CD4-positive, alpha-beta T cell treated with Interferon alpha-2 for 1 hour (primary cell): ENCODE measurements around the gene GRK6.
"Not testable (repeated sequence)": the region's sequence is repeated elsewhere in the genome, so short reads cannot be mapped to it uniquely, and the experiment has no call there.

Experiments
- DNase-seq, 2 donors: peaks; one replicate each; pipeline ENCODE4 v3.0.0-alpha.2; 2020 to 2022

Gene GRK6

GRCh38 chr5:177399997-177400868, 26.2 kb upstream of the GRK6 start, which contains the start of gene PFN3:
Gene PFN3 (minus strand): TSS chr5:177400661. CDS start chr5:177400576, 85 bp downstream.
- no peak for DNase-seq

- peak; percentile 67 to 78 for DNase-seq
Measured at GRCh38 chr5:177402271-177403043, 24.0 kb upstream of the GRK6 start.

GRCh38 chr5:177403102-177403791, 23.2 kb upstream of the GRK6 start:
- DNase-seq = peak; percentile 44 to 69

GRCh38 chr5:177403792-177404640, 22.5 kb upstream of the GRK6 start:
- peak; percentile 88 to 91 for DNase-seq

- no peak for DNase-seq
Measured at GRCh38 chr5:177404641-177405179, 21.8 kb upstream of the GRK6 start.

- DNase-seq = no peak
Measured at GRCh38 chr5:177405312-177405711, 21.2 kb upstream of the GRK6 start.

- DNase-seq = peak; percentile 22 to 65
Measured at GRCh38 chr5:177405805-177406204, 20.7 kb upstream of the GRK6 start.

GRCh38 chr5:177409043-177409801, 17.3 kb upstream of the GRK6 start, which contains the start of gene F12:
Gene F12 (minus strand): TSS chr5:177409564. CDS start chr5:177409527, 37 bp downstream.
- no peak for DNase-seq

- no peak for DNase-seq
Measured at GRCh38 chr5:177410575-177410974, 15.9 kb upstream of the GRK6 start.

- DNase-seq = peak in 1 of 2 donors; percentile 82
Measured at GRCh38 chr5:177412603-177413233, 13.8 kb upstream of the GRK6 start.

- no peak for DNase-seq
Measured at GRCh38 chr5:177414481-177414880, 12.0 kb upstream of the GRK6 start.

GRCh38 chr5:177417081-177417480, 9.4 kb upstream of the GRK6 start:
- not testable (repeated sequence) for DNase-seq

GRCh38 chr5:177419046-177419445, 7.4 kb upstream of the GRK6 start:
- DNase-seq = no peak

- DNase-seq = not testable (repeated sequence)
Measured at GRCh38 chr5:177420472-177420871, 6.0 kb upstream of the GRK6 start.

GRCh38 chr5:177421062-177421798, 5.2 kb upstream of the GRK6 start:
- no peak for DNase-seq

- DNase-seq = no peak
Measured at GRCh38 chr5:177423671-177424070, 2.8 kb upstream of the GRK6 start.

- no peak for DNase-seq
Measured at GRCh38 chr5:177425196-177425800, 1.2 kb upstream of the GRK6 start.

GRCh38 chr5:177425801-177426565, 493 bp upstream of the GRK6 start:
- DNase-seq = peak; percentile 100
